GM23338 (cell line): ENCODE measurements around the gene DAB1.

ENCODE experiments used
- CREB1 ChIP-seq: fragments of 250-450 bp; sonication (Bioruptor Pico); IDR thresholded peaks from 2 replicates; pipeline ENCODE4 v1.5.0; 2020; ENCODE audit warnings: low read depth, mild to moderate bottlenecking, moderate library complexity
- EZH2 ChIP-seq: fragments of 200-600 bp; sonication (generic); IDR thresholded peaks from one replicate; pipeline ENCODE4 v1.8.0; 2017; ENCODE audit warnings: antibody characterized with exemption, mild to moderate bottlenecking, low read depth; ENCODE audit not compliant: unreplicated experiment
- EZH2phosphoT487 ChIP-seq: fragments of 200-600 bp; sonication (generic); IDR thresholded peaks from one replicate; pipeline ENCODE4 v1.8.1; 2018; ENCODE audit warnings: antibody characterized with exemption; ENCODE audit not compliant: unreplicated experiment
- POLR2AphosphoS5 ChIP-seq: IDR thresholded peaks from 2 replicates; pipeline ENCODE4 v1.6.1; 2016; ENCODE audit warnings: antibody characterized with exemption, low read depth
- TF ChIP-seq, protein P1 (sequence below), 2 experiments: fragments of 200-600 bp in 1 of 2; sonication (generic) in 1 of 2; conservative IDR thresholded peaks; 2 replicates each; pipeline versions ENCODE4 v1.5.1 to v1.6.1; 2016 to 2017; ENCODE audit warnings: antibody characterized with exemption in 2 of 2, low read depth in 2 of 2, mild to moderate bottlenecking in 2 of 2, moderate library complexity in 1 of 2
- TF ChIP-seq, protein P2 (sequence below): IDR thresholded peaks from 2 replicates; pipeline ENCODE4 v1.6.1; 2016; ENCODE audit warnings: antibody characterized with exemption
- TF ChIP-seq, protein P3 (sequence below): fragments of 250-450 bp; sonication (Bioruptor Pico); IDR thresholded peaks from 2 replicates; pipeline ENCODE4 v1.5.0; 2020; ENCODE audit warnings: mild to moderate bottlenecking, moderate library complexity

DNA sequence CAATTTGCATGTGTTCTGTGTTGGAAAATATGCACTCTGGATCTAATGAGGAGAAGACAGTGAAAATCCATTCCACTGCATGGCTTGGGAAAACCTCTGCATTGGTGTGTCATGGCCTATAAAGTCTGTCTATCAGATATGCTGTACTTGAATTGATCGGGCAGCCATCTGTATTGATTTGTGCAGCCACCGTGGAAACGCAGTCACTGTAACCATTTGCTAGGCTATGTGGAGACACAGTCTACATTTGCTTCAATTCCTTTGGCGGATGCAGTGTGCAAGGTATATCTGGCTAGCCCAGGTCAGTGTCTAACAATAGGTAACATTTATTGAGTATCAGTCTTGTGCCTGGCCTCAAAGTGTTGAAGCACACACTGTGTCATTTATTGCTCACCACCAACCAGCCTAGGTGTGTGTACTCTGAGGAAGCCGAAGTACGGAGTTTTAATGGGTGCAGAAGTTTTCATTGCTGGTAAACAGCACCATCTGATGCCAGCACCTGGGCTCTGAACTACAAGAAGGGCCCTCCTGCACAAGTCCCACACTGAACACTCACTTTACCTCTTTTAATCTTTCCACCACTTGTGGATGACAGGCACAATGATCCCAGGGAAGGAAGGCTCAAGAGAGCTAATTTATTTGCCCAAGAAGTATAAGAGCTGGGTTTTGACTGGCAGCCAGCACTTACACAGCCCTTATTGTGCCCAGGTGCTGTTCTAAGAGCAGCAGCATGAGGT is 83.4 kb downstream of the DAB1 start:
- no peak for TF ChIP-seq EZH2
- TF ChIP-seq, protein P1, sequence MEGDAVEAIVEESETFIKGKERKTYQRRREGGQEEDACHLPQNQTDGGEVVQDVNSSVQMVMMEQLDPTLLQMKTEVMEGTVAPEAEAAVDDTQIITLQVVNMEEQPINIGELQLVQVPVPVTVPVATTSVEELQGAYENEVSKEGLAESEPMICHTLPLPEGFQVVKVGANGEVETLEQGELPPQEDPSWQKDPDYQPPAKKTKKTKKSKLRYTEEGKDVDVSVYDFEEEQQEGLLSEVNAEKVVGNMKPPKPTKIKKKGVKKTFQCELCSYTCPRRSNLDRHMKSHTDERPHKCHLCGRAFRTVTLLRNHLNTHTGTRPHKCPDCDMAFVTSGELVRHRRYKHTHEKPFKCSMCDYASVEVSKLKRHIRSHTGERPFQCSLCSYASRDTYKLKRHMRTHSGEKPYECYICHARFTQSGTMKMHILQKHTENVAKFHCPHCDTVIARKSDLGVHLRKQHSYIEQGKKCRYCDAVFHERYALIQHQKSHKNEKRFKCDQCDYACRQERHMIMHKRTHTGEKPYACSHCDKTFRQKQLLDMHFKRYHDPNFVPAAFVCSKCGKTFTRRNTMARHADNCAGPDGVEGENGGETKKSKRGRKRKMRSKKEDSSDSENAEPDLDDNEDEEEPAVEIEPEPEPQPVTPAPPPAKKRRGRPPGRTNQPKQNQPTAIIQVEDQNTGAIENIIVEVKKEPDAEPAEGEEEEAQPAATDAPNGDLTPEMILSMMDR (conservative IDR thresholded peaks at IDR 0.05; ENCODE audit: low read depth in 2 of 2) = peak in 1 of 2 experiments; percentile 21; a peak in 2 of 4 replicates
- no peak for TF ChIP-seq POLR2AphosphoS5
- TF ChIP-seq, protein P2, sequence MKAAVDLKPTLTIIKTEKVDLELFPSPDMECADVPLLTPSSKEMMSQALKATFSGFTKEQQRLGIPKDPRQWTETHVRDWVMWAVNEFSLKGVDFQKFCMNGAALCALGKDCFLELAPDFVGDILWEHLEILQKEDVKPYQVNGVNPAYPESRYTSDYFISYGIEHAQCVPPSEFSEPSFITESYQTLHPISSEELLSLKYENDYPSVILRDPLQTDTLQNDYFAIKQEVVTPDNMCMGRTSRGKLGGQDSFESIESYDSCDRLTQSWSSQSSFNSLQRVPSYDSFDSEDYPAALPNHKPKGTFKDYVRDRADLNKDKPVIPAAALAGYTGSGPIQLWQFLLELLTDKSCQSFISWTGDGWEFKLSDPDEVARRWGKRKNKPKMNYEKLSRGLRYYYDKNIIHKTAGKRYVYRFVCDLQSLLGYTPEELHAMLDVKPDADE = no peak
- TF ChIP-seq EZH2phosphoT487 = no peak
- no peak for TF ChIP-seq CREB1 (CRISPR knock-in tag)
- TF ChIP-seq, protein P3, sequence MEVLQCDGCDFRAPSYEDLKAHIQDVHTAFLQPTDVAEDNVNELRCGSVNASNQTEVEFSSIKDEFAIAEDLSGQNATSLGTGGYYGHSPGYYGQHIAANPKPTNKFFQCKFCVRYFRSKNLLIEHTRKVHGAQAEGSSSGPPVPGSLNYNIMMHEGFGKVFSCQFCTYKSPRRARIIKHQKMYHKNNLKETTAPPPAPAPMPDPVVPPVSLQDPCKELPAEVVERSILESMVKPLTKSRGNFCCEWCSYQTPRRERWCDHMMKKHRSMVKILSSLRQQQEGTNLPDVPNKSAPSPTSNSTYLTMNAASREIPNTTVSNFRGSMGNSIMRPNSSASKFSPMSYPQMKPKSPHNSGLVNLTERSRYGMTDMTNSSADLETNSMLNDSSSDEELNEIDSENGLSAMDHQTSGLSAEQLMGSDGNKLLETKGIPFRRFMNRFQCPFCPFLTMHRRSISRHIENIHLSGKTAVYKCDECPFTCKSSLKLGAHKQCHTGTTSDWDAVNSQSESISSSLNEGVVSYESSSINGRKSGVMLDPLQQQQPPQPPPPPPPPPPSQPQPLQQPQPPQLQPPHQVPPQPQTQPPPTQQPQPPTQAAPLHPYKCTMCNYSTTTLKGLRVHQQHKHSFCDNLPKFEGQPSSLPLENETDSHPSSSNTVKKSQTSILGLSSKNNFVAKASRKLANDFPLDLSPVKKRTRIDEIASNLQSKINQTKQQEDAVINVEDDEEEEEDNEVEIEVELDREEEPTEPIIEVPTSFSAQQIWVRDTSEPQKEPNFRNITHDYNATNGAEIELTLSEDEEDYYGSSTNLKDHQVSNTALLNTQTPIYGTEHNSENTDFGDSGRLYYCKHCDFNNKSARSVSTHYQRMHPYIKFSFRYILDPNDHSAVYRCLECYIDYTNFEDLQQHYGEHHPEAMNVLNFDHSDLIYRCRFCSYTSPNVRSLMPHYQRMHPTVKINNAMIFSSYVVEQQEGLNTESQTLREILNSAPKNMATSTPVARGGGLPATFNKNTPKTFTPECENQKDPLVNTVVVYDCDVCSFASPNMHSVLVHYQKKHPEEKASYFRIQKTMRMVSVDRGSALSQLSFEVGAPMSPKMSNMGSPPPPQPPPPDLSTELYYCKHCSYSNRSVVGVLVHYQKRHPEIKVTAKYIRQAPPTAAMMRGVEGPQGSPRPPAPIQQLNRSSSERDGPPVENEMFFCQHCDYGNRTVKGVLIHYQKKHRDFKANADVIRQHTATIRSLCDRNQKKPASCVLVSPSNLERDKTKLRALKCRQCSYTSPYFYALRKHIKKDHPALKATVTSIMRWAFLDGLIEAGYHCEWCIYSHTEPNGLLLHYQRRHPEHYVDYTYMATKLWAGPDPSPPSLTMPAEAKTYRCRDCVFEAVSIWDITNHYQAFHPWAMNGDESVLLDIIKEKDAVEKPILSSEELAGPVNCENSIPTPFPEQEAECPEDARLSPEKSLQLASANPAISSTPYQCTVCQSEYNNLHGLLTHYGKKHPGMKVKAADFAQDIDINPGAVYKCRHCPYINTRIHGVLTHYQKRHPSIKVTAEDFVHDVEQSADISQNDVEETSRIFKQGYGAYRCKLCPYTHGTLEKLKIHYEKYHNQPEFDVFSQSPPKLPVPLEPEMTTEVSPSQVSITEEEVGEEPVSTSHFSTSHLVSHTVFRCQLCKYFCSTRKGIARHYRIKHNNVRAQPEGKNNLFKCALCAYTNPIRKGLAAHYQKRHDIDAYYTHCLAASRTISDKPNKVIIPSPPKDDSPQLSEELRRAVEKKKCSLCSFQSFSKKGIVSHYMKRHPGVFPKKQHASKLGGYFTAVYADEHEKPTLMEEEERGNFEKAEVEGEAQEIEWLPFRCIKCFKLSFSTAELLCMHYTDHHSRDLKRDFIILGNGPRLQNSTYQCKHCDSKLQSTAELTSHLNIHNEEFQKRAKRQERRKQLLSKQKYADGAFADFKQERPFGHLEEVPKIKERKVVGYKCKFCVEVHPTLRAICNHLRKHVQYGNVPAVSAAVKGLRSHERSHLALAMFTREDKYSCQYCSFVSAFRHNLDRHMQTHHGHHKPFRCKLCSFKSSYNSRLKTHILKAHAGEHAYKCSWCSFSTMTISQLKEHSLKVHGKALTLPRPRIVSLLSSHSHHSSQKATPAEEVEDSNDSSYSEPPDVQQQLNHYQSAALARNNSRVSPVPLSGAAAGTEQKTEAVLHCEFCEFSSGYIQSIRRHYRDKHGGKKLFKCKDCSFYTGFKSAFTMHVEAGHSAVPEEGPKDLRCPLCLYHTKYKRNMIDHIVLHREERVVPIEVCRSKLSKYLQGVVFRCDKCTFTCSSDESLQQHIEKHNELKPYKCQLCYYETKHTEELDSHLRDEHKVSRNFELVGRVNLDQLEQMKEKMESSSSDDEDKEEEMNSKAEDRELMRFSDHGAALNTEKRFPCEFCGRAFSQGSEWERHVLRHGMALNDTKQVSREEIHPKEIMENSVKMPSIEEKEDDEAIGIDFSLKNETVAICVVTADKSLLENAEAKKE (CRISPR knock-in tag) = no peak
